HG03175 (cell line): ENCODE data around the gene KISS1R.

Source experiments
- ATAC-seq: cut with Tn5 transposase; IDR thresholded peaks from one replicate; pipeline ENCODE4 v1.9.1; 2021; ENCODE audit warnings: mild to moderate bottlenecking, moderate library complexity; ENCODE audit not compliant: unreplicated experiment

Gene KISS1R

GRCh38 chr19:919199-920050 is 2.3 kb downstream of the KISS1R start:
- ATAC-seq: no peak

GRCh38 chr19:920051-920864 is 3.1 kb downstream of the KISS1R start:
- no peak for ATAC-seq

GRCh38 chr19:924553-925086 is 7.5 kb downstream of the KISS1R start:
- no peak for ATAC-seq

- peak; percentile 43 for ATAC-seq
Measured at GRCh38 chr19:925087-925525, 8.0 kb downstream of the KISS1R start.

GRCh38 chr19:925526-926322 is 8.6 kb downstream of the KISS1R start, which contains the start of gene ARID3A:
Gene ARID3A, plus strand, starts transcription at chr19:926035. Its CDS starts 3,494 bp downstream, at chr19:929529.
- peak; percentile 62 for ATAC-seq

GRCh38 chr19:926323-926588 is 9.1 kb downstream of the KISS1R start:
- no peak for ATAC-seq

- ATAC-seq: no peak
Measured at GRCh38 chr19:926589-927350, 9.6 kb downstream of the KISS1R start.

- ATAC-seq: no peak
Measured at GRCh38 chr19:927351-927779, 10.2 kb downstream of the KISS1R start.

- ATAC-seq: no peak
Measured at GRCh38 chr19:927780-928401, 10.8 kb downstream of the KISS1R start.

GRCh38 chr19:928471-929202 is 11.5 kb downstream of the KISS1R start:
- ATAC-seq: no peak

GRCh38 chr19:929203-929890 is 12.2 kb downstream of the KISS1R start:
- no peak for ATAC-seq

GRCh38 chr19:929891-930258 is 12.7 kb downstream of the KISS1R start:
- ATAC-seq: no peak

- no peak for ATAC-seq
Measured at GRCh38 chr19:931860-932647, 14.9 kb downstream of the KISS1R start.

- ATAC-seq: no peak
Measured at GRCh38 chr19:932648-933552, 15.8 kb downstream of the KISS1R start.

GRCh38 chr19:933553-933882 is 16.4 kb downstream of the KISS1R start:
- ATAC-seq: no peak

GRCh38 chr19:934197-934840 is 17.2 kb downstream of the KISS1R start:
- no peak for ATAC-seq
